SH-SY5Y (cell line): ENCODE data around the gene TFF3.

Experiments
- GATA2 ChIP-seq: IDR thresholded peaks from 2 replicates; pipeline ENCODE4 v1.6.1; 2011; ENCODE audit warnings: mild to moderate bottlenecking, low read depth, low read length
- GATA3 ChIP-seq: IDR thresholded peaks from 2 replicates; pipeline ENCODE4 v1.6.1; 2011; ENCODE audit warnings: low read depth, mild to moderate bottlenecking, low read length, moderate library complexity

GRCh38 chr21:42321231-42321630 is 6.0 kb upstream of the TFF3 start:
- TF ChIP-seq GATA2 (no peak), GATA3 (no peak)
